HUES64 (cell line): ENCODE results near the gene WNT9A.

ENCODE experiments used
- H3K27ac ChIP-seq: 2 replicates; pipeline ENCODE4 v1.7.0; 2013; ENCODE audit warnings: low read depth, low read length, inconsistent platforms
- H3K27me3 ChIP-seq: 2 replicates; pipeline ENCODE4 v1.6.1; 2013; ENCODE audit warnings: mild to moderate bottlenecking, low read length; ENCODE audit not compliant: insufficient read depth
- H3K36me3 ChIP-seq: 2 replicates; pipeline ENCODE4 v1.6.1; 2013; ENCODE audit warnings: mild to moderate bottlenecking, low read length; ENCODE audit not compliant: insufficient read depth
- H3K4me1 ChIP-seq: 2 replicates; pipeline ENCODE4 v1.6.1; 2013; ENCODE audit warnings: mild to moderate bottlenecking, low read length, moderate library complexity; ENCODE audit not compliant: insufficient read depth
- H3K4me3 ChIP-seq: 2 replicates; pipeline ENCODE4 v1.5.1; 2013; ENCODE audit warnings: mild to moderate bottlenecking, low read length, moderate library complexity
- H3K9ac ChIP-seq: 2 replicates; pipeline ENCODE4 v1.6.1; 2013; ENCODE audit warnings: mild to moderate bottlenecking, low read depth, low read length
- H3K9me3 ChIP-seq: 2 replicates; pipeline ENCODE4 v1.6.1; 2013; ENCODE audit warnings: low read depth, low read length; ENCODE audit not compliant: insufficient read depth
- WGBS: fragments of 150-250, 120-280 bp; methylation state at CpG from one replicate; pipeline ENCODE4 v1.1.7; 2013; ENCODE audit warnings: missing lambda C conversion rate; 5-methylcytosine and 5-hydroxymethylcytosine counted together

WNT9A gene

GRCh38 chr1:227904541-227905335 lies 43.0 kb downstream of the WNT9A start:
- Histone ChIP-seq H3K27me3 (no peaks in the 10 kb centered on the region), H3K36me3 (no peaks in the 10 kb centered on the region), H3K9ac (no peak overlapping the region), H3K9me3 (no peaks in the 10 kb centered on the region), H3K4me3 (no peak overlapping the region), H3K4me1 (no peaks in the 10 kb centered on the region), H3K27ac (no peak overlapping the region)
- WGBS: 89% methylated on average over 14 of the region's 14 CpGs

GRCh38 chr1:227903614-227904501 lies 43.9 kb downstream of the WNT9A start:
- 94% methylated on average over 22 of the region's 22 CpGs for WGBS
- Histone ChIP-seq H3K27me3 (no peaks in the 10 kb centered on the region), H3K4me3 (no peak overlapping the region), H3K36me3 (no peaks in the 10 kb centered on the region), H3K4me1 (no peaks in the 10 kb centered on the region), H3K9ac (no peak overlapping the region), H3K27ac (no peak overlapping the region), H3K9me3 (no peaks in the 10 kb centered on the region)

DNA sequence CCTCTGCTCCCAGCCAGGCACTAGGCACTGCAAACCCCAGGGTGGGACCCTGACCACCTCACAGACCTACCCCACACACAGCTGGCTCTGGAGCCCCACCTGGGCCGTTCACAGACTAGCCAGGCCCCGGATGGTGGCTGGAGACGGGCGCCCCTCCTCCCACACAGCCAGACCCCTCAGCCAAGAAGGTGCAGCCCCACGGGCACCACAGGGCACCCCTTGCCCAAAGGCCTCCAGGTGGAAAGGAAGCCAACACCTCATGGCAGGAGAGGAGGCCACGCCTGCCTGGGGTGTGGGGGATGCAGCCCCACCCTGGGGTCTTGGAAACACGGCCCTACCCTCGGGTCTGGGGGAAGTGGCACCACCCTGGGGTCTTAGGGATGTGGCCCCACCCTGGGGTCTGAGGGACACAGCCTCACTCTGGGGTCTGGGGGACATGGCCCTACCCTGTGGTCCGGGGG lies 44.6 kb downstream of the WNT9A start:
- Histone ChIP-seq H3K27ac (no peak overlapping the region), H3K9me3 (no peaks in the 10 kb centered on the region), H3K4me1 (no peaks in the 10 kb centered on the region), H3K27me3 (no peaks in the 10 kb centered on the region), H3K9ac (no peak overlapping the region), H3K4me3 (no peak overlapping the region), H3K36me3 (no peaks in the 10 kb centered on the region)
- 91% methylated on average over 9 of the region's 9 CpGs for WGBS

DNA sequence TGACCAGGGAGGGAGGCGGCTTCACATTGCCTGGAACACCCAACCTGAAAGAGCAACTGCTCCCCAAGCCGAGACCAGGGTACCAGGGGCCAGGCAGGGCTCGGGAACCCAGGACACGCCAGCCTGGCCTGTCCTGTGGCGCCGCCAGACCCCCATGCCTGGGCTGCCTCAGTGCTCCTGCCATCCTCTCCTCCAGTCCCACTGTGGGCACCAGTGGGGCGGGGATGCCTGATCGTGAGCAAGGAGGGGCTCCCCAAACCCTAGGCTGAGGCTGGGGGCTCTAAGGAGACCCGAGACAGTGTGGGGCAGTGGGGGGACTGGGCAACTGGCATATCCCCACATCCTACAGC lies 45.1 kb downstream of the WNT9A start:
- Histone ChIP-seq H3K4me3 (no peak overlapping the region), H3K27me3 (no peaks in the 10 kb centered on the region), H3K36me3 (no peaks in the 10 kb centered on the region), H3K4me1 (no peaks in the 10 kb centered on the region), H3K27ac (no peak overlapping the region), H3K9ac (no peak overlapping the region), H3K9me3 (no peaks in the 10 kb centered on the region)
- WGBS: 89% methylated on average over 9 of the region's 9 CpGs

DNA sequence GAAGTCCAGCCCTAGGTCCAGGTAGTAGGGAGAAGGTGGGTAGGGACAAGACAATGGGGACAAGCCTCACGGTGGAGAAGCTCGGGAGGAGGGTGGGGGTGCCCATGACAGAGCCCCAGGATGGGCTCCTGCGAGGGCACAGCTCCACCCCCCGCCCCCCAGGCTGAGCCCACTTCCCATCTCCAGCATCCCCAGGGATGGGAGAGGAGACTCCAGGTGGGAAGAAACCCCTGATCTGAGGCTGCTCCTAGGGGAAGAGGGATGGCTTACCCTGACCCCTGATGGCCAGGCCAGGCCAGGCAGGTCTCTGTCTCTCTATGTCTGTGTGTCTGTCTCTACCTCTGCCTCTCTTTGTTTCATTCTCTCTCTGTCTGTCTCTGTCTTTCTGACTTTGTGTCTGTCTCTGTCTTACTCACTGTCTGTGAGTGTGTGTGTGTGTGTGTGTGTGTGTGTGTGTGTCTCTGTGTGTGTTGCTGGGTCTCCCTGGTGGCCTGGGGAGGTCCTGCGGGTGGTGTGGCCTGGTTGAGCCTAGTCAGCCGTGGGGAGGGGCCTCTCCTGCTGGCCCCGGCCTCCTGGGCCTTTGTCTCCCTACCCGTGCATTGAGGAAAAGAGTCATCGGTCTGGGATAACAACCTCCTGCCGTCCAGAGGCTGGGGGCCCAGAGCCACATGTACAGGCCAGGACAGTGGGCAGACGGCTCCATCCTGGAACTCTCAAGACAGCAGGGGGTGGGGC lies 45.7 kb downstream of the WNT9A start:
- Histone ChIP-seq H3K4me1 (no peaks in the 10 kb centered on the region), H3K36me3 (no peaks in the 10 kb centered on the region), H3K27me3 (no peaks in the 10 kb centered on the region), H3K9me3 (no peaks in the 10 kb centered on the region), H3K9ac (no peak overlapping the region), H3K27ac (no peak overlapping the region), H3K4me3 (no peak overlapping the region)
- WGBS: 80% methylated on average over 11 of the region's 11 CpGs

- no peaks in the 10 kb centered on the region for H3K36me3 ChIP-seq
- no peaks in the 10 kb centered on the region for H3K4me1 ChIP-seq
- 90% methylated on average over 13 of the region's 13 CpGs for WGBS
- H3K27me3 ChIP-seq: no peaks in the 10 kb centered on the region
- H3K9me3 ChIP-seq: no peaks in the 10 kb centered on the region
- H3K27ac ChIP-seq: no peak overlapping the region
- no peak overlapping the region for H3K4me3 ChIP-seq
- H3K9ac ChIP-seq: no peak overlapping the region
These were observed 46.4 kb downstream of the WNT9A start for GRCh38 chr1:227901239-227901905.

DNA sequence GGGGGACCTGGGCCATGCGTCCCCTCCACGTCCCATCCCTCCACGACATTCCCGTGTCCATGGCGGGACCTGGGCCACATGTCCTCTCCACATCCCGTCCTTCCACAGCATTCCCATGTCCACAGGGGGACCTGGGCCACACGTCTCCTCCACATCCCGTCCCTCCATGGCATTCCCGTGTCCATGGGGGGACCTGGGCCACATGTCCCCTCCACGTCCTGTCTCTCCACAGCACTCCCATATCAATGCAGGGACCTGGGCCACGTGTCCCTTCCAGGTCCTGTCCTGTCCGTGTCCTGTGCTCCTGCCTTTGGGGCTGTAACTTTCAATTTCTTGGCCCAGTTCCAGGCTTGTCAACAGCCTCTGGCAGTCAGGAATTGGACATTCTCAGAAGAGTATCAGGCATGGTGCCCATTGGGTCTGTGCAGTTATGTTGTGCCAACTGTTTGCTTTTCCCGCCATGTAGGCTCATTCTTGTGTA lies 47.1 kb downstream of the WNT9A start:
- H3K27me3 ChIP-seq: no peaks in the 10 kb centered on the region
- no peaks in the 10 kb centered on the region for H3K36me3 ChIP-seq
- H3K4me1 ChIP-seq: no peaks in the 10 kb centered on the region
- H3K9me3 ChIP-seq: no peaks in the 10 kb centered on the region
- H3K4me3 ChIP-seq: no peak overlapping the region
- H3K9ac ChIP-seq: no peak overlapping the region
- no peak overlapping the region for H3K27ac ChIP-seq
- WGBS: 93% methylated on average over 13 of the region's 13 CpGs

DNA sequence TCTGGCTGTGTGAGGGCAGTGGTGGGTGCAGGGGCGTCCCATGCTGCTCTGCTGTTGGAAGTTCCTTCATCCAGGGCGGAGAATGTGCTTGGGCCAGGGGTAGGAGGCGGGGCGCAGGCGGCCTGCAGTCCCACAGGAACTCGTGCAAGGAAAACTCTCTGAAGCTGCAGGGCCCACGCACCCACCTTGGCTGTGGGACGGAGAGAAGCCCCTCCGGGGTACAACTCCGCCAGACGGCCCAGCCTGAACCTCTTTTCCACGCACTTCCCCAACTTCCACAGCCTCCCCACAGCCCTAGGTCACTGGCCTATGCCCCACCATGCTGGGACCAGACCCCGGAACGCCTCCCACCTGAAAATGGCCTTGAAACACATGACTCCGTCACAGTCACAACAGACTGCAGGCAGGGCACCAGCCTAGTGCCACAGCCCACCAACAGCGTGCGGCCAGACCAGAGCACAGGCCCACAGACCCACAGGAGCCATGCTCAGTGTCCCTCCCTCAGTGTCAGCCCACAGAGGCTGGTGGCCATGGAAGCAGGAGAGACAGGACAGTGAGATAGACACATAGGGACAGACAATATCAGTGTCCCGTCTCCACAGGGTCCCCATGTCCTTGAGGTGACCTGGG lies 47.8 kb downstream of the WNT9A start:
- no peaks in the 10 kb centered on the region for H3K9me3 ChIP-seq
- WGBS: 90% methylated on average over 18 of the region's 18 CpGs
- no peak overlapping the region for H3K27ac ChIP-seq
- no peak overlapping the region for H3K9ac ChIP-seq
- H3K27me3 ChIP-seq: no peaks in the 10 kb centered on the region
- no peak overlapping the region for H3K4me3 ChIP-seq
- H3K4me1 ChIP-seq: no peaks in the 10 kb centered on the region
- no peaks in the 10 kb centered on the region for H3K36me3 ChIP-seq

DNA sequence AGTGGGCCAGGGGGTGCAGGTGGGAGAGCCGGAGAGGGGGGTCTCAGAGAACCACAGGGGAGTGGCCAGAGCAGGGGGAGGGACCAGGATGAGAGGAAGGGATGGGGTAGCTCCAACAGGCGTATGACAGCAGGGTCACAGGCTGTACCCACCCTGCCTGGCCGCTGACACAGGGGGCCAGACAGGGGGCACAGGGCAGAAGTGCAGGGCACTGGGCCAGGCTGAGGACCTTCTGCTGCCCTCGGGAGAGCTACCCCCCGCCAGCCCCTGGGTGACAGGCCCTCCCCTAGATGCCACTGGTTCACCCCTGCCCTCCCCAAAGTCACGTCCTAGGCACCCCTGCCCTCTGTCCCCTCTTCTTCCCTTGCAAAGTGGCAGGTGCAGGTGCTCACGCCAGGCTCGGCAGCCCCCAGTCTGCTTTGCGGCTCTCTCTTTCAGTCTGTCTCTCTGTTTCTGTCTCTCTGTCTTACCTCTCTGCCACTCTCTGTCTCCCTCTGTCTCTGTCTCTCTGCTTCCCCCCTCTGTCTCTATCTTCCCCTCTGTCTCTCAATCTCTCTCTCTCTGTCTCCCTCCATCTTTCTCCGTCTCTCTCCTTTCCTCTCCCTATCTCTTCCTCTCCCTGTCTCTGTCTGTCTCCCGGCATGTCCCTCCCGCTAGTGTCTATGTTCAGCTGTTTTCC lies 48.5 kb downstream of the WNT9A start:
- Histone ChIP-seq H3K27ac (no peak overlapping the region), H3K9me3 (no peaks in the 10 kb centered on the region), H3K27me3 (no peaks in the 10 kb centered on the region), H3K4me3 (no peak overlapping the region), H3K9ac (no peak overlapping the region), H3K36me3 (no peaks in the 10 kb centered on the region), H3K4me1 (no peaks in the 10 kb centered on the region)
- 87% methylated on average over 12 of the region's 12 CpGs for WGBS
